Measurements from ENCODE around the gene SNAP47.

Gene SNAP47

DNA sequence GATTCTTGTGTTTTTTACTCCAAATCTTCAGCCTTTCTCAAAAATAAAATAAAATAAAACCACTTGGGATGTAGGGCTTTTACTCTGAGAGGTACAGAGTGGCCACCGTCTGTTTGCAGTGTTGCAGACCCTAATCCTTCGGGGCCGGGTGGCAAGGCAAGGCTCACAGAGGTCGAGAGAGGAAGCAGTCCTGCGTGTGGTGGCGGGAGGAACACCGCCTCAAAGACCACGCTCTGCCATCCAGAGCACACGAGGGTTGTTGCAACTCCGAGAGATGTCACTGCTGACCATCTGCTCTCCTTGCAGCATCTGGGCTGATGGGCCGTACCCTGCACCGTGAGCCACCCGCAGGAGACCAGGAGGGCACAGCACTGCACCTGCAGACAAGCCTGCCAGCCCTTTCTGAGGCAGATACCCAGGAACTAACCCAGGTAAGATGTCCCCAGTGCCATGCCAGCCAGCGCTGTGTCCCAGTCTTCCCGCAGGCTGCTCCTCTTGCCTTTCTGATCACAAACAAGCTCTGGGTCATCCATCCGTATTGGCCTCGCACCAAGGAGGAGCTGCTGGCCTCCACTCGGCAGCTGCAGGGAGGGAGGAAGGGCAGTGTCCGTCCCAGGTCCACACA lies 31.5 kb downstream of the SNAP47 start:
- in situ Hi-C loops (cut with MboI; ENCODE audit: low sequenced_read_pairs): loop anchor here (25.0 kb wide), 1 partner anchor 196 kb away; no protein-coding TSS in a partner anchor

DNA sequence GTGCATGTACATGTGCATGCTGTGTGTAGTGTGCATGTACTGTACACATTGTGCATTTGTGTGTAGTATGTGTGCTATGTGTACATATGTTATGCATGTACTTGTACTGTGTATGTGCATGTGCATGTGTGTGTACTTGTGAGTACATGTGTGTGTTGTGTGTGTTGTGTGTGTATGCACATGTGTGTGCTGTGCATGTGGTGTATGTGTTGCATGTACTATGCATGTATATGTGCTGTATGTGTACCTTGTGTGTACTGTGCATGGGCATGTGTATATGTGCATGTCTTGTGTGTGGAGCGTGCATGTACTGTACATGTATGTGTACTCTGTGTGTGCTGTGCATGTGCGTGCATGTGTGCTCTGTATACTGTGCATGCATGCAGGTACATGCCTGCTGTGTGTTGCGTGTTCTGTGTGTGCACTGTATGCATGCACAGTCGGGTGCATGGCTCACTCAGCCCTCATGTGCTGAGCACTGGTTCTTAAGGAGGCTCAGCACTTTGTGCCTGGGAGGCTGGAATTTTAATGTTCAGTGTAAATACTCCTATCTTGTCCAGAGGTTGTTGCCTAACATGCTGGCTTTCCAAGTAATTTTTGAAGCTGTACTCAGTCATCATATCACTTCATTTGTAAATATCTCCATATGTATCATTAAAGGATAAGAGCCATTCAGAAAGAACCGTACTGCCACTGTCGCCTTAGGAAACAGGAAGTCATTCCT lies 32.3 kb downstream of the SNAP47 start:
- in situ Hi-C loops (cut with MboI; ENCODE audit: low sequenced_read_pairs): loop anchor here (25.0 kb wide), 1 partner anchor 195 kb away; no protein-coding TSS in a partner anchor

DNA sequence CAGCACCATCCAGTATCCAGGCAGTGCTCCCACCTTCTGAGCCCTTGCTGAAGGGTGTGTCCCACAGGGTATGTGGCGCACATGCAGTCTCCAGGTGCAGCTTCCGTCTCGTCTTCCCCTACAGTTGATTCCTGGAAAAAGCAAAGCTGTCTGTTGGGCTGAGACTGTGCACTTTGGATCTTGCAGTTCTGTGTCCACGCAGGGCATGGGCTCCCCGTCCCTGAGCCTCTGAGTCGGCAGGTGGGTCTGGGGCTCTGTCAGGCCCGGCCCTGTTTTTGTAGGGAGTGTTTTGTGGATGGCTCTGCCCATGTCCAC lies 32.8 kb downstream of the SNAP47 start:
- in situ Hi-C loops (cut with MboI; ENCODE audit: low sequenced_read_pairs): loop anchor here (25.0 kb wide), 1 partner anchor 194 kb away; no protein-coding TSS in a partner anchor

DNA sequence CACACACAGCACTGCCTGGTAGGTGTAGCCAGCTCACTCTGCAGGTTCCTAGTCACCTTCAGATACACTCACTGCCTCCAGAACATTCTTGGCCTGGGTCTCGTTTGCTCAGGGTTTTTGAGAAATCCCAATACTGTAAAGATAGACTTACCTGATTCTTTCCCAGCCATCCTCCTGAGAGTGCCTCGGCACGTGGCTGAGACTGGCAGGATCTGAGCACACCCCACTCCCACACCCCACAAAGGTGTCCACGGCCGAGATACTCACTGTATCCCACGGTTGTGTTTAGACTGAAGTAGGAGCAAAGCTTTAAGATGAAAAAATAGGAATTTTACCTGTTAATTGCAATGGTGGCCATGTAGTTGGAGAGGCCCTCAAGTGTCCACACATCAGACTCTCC lies 33.4 kb downstream of the SNAP47 start:
- in situ Hi-C loops (cut with MboI; ENCODE audit: low sequenced_read_pairs): loop anchor here (25.0 kb wide), 1 partner anchor 194 kb away; no protein-coding TSS in a partner anchor

DNA sequence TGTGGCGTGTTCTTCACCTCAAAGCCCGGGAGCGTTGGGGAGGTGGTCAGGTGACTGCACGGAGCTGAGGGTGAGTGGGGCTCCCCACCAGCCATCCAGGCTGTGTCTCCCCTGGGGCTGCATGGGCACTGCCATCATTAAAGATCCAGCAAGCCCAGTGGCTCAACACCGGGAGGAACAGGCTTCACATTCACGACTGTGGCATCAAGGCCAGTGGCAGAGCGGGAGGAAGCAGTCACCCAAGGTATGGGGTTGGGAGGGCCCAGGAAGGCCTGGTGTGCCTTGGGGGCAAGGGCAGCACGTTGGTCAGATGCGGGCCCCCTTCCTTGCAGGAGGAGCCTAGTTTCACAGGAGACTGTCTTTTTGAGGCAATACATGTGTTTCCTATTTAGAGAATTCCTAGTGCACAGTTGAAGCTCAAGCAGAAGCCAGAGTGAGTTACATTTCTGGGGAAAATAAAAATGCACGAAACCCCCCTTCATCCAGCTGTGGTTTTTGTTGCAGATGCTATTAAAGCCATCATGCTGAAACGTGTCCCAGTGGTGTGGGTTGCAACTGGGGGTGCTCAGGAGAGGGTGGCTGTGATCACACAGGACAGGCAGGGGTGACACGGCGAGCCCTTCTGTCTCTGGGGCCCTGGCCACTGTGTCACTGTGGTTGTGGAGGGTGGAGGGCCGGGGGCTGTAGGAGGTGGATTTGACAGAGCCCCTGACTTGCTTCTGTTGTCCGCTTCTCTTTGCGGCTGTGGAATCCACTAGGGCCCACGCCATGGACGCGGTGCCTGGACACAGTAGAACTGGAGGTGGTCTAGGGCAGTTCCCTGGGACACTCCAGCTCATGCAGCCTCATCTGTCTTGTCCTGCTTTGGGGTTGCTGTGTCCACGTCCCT lies 34.1 kb downstream of the SNAP47 start:
- in situ Hi-C loops (cut with MboI; ENCODE audit: low sequenced_read_pairs): loop anchor here (25.0 kb wide), 1 partner anchor 193 kb away; no protein-coding TSS in a partner anchor

DNA sequence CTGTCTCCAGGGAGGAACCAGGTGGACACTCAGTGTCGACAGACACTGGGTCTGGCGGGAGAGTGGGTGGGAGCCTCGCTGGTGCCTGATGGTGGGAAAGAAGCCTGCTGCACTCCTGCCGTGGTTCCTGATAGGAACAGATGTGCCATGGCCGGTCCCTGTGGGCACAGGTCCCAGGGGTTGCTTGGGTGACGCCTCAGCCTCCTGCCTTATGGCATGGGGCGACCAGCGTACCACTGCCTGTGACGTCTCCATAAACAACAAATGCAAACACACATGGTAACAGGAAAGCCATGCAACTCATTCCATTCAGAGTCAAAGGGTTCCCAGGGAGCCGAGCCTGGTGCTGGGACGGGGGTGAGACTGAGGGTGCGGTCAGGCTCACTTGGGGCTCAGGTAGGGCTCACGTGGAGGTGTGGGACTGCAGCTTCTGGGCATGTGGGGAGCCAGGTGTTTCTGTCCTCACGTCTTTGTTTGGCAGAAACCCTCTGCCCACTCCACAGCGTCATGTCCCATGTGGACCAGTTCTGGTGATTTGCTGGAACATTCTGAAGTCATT lies 34.8 kb downstream of the SNAP47 start:
- in situ Hi-C loops (cut with MboI; ENCODE audit: low sequenced_read_pairs): loop anchor here (25.0 kb wide), 1 partner anchor 192 kb away; no protein-coding TSS in a partner anchor

DNA sequence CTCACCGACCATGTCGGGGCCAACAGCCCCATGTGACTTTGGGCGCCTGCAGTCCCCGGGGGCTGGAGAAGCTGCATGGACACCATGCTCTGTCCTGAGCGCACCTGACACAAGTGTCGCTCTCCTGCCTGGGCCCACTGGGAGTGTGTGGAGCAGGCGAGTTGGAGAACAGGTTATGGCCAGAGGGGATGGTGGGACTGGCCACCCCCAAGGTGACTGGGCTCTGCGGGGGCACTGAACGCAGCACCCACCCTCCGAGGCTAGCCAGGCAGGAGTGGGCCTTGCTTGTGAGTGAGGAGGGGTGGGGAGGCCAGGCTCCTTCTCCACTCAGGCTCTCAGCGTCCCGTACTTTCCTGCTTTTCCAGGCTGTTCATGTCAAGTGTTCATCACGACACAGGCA lies 35.6 kb downstream of the SNAP47 start:
- in situ Hi-C loops (cut with MboI; ENCODE audit: low sequenced_read_pairs): loop anchor here (25.0 kb wide), 1 partner anchor 191 kb away; no protein-coding TSS in a partner anchor

DNA sequence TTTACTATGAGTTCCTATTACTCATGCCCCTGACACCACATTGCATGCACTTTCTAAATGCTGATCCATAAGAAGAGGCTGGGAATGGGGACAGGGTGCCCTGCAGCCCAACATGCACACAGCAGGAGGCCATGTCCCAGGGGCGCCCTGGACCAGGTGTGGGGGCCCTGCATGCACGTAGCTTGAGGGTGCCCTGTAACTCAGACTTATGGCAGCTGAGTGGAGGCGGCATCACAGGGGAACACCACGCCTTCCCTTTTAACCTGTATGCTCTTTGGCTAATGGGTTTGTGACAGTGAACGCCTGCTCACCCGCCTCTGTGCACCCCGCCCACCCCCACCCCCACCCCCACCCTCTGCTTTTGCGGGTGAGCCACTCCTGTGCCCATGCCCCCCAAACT lies 36.1 kb downstream of the SNAP47 start:
- in situ Hi-C loops (cut with MboI; ENCODE audit: low sequenced_read_pairs): loop anchor here (25.0 kb wide), 1 partner anchor 191 kb away; no protein-coding TSS in a partner anchor

DNA sequence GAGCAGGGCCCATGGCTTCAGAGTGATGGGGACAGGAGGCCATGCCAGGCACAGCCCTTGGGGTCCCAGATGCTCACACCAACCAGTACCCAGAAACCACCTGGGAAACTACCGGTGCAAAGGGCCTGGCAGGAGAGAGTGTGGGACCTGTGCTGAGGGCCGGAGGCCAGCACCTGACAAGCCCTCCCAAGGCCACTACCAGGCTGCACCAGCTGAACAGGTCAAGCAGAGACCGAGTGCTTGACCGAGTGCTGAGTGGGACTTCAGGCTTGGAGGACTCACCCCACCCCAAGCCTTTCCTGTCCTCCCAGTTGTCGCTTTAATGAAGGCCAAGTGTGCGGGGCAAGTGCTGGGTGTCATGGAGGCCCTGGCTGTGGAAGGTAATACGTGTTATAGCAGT lies 36.5 kb downstream of the SNAP47 start:
- in situ Hi-C loops (cut with MboI; ENCODE audit: low sequenced_read_pairs): loop anchor here (25.0 kb wide), 1 partner anchor 191 kb away; no protein-coding TSS in a partner anchor

DNA sequence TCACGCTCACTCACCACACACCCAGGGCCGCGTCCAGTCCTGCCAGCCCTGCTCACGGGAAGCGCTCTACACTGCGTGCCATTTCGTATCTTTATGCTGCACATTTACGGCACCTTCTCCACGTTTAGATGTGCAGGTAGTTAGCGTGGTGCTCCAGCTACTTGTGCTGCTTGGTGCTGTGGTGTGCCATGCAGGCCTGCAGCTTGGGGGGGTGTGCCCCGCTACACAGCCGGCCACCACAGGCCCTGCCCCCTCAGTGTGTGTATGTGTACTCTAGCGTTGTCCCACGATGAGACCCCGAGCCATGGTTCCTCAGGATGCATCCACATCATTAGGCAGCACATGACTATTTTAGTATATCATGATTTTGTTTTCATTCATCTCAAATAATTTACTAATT lies 38.3 kb downstream of the SNAP47 start:
- in situ Hi-C loops (cut with MboI; ENCODE audit: low sequenced_read_pairs): loop anchor here (25.0 kb wide), 1 partner anchor 189 kb away; no protein-coding TSS in a partner anchor

DNA sequence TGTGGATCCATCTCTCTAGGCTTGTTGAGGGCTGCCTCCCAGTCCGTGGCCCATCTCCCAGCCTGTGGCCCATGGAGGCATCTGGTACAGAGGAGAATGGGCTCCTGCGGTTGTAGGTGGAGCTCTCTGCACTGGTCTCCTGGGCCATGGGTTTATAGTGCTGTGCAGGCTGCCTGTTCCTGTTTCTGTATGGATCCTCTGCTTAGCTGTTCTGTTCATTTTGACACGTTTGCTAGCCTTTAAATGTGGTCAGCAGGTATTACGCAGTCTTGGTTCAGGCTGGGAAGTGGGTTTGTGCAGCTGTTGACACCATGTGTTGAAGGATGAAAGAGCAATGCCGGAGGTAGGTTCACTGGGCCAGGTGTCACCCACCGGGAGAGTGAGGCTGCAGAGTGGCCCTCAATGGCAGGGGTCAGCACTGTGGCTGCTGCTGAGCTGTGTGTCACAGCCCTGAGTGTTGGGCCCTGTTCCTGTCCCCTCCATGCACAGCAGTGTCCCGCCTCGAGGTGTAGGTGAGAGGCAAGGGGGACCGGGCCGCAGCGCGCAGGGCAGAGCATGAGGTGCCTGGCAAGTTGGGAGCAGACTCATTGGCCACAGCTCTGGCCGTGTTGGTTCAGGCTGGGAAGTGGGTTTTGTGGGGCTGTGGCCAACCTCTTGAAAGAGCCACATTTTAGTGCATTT lies 39.0 kb downstream of the SNAP47 start:
- in situ Hi-C loops (cut with MboI; ENCODE audit: low sequenced_read_pairs): loop anchor here (25.0 kb wide), 1 partner anchor 188 kb away; no protein-coding TSS in a partner anchor

DNA sequence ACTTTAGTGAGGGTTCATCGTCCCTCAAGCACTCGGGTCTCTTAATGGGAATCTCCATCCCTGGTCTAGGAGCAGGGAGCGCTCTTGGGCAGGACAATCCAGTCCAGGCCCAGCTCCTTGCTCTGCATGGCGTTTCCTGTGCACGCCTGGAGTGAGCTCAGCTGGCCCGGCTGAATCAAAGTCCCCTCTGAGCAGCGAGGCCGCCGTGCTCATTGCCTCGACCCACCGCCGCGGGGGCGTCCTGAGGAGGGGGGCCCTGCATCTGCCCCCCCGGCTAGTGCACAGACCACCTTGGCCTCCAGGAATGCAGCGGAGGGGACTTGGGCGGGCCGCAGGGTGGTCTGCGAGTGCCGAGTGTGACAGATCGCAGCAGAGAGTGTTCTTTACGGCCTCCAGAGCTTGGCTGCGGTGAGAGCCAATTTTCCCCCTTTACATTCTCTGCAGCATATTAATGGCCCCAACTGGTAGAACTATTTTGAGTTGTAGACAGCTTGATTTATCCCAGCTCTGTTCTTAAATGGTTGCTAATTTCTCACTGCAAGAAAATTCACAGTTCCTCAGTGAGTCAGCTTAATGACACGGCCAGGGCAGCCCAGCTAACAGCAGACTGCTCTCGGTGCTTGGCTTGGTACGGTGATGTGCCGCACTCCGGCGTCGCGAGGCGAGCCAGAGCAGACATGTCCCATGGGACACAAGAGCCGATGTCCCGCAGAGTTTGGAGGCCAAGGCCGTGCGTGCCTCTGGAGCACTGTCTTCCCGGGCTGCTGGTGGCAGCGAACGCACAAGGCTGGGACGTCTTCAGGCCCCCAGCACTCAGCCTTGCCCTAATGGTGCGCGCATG lies 39.8 kb downstream of the SNAP47 start:
- in situ Hi-C loops (cut with MboI; ENCODE audit: low sequenced_read_pairs): loop anchor here (25.0 kb wide), 1 partner anchor 187 kb away; no protein-coding TSS in a partner anchor

DNA sequence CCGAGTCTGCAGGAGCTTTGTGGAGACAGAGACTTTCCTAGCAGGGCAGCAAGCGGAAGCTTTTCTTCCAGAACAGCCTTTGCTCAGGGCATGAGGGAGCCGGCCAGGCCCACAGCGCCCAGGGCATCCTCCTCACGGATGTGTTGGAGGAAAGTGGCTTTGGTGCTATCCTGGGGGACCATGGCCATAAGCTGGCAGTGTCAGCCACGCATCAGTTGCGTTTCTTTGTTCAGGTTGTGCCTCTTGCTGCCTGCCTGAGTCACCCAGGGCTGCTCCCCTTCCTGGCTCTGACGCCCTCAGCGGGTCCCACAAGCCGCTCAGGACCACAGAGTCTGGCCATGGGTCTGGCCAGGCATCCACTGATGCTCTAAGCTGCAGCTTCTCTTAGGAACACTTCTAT lies 40.6 kb downstream of the SNAP47 start:
- in situ Hi-C loops (cut with MboI; ENCODE audit: low sequenced_read_pairs): no loop called here

DNA sequence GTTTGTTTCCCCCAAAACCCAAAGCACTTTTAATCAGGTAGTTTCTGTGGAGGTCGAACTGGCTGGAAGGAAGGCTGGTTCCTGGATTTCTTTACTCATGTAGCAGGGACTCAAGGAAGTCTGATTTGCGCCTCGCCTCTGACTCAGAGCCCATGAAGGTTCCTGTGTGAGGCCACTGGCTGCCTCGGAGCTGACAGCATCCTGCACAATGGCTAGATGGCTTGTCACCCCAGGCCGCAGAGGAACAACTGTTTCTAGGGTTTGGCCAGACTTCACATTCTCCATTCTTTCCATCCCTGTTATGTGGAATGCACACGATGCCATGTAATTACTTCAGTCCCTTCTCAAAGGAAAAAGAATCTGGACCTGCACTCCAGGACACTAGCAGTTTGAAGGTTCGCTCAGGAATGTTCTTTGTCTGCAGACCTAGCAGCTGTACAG lies 41.1 kb downstream of the SNAP47 start:
- in situ Hi-C loops (cut with MboI; ENCODE audit: low sequenced_read_pairs): no loop called here

DNA sequence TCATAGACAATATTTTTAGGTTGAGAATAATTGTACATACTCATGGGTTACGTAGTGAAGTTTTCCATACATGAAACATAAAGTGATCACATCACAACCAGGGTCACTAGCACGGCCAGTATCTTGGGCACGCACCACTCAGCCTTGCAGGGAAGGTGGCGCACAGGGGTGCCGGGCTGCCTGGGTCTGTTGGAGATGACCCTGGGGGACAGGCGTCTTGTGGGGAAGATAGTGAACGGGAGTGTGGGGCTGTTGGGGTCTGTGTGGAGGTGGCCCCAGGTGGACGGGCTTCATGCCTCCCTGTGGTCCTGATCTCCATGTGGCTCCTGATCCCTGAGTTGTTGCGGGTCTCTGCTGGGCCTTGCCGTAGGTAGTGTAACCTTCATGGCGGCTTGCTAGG lies 41.9 kb downstream of the SNAP47 start:
- in situ Hi-C loops (cut with MboI; ENCODE audit: low sequenced_read_pairs): no loop called here

DNA sequence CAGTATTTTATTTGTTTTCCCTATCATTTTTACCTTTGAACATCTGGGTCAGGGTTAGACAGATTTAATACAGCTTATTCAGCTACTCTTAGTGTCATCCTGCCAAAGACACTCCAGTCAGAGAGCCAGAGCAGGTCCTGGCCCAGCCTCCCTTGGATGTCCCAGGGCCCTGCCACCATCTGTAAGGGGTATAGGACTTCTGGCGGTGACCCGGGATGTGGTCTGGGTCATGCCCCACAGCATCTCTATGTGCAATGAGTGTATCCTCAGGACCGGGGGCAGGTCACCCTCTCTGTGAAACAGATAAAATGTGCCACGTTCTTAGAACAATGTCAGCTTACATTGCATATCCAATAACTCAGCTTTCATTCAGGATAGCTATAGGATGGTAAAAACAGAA lies 42.4 kb downstream of the SNAP47 start:
- in situ Hi-C loops (cut with MboI; ENCODE audit: low sequenced_read_pairs): no loop called here

DNA sequence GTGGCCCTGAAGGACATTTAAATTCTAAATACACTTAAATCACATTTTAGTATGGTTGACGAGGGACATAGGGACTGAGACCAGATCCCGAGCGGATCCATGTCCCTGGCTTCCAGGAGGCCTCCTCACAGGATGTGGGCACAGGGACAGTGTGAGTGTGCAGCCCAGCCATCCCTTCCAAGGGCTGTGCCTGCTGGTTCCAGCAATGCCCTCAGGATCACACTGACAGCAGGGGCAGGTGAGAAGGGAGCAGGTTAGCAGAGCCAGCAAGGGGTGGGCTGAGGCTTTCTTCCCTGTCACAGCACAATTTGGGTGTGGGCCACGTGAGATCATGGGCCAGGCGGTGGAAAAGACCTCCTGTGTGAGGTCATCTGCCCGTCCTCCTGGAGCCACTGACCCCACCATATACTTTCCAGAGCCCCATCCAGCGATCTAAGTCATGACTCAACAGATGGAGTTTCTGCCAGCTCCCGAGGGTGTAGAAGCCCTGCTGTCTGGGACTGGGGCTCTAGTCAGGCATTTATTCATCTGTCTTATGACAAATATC lies 43.2 kb downstream of the SNAP47 start:
- in situ Hi-C loops (cut with MboI; ENCODE audit: low sequenced_read_pairs): no loop called here

DNA sequence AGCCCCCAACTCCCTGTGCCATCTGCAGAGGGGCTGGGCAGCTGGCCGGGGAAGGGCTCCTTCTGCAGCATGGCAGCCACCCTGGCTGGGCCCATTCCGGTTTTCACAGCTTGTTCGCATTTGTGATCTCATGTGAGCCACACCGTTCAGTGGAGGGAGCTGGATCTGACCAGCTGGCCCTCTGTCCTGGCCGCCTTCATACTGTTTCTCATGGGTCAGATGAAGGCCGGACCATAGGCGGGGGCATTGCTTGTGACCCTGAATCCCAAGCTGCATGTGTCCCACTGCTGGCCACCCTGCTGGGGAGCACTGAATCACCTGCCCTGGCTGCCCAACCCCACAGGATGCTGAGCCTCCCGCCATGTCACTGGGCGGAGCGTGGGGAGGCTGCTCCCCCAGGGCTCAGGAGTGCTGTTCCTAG lies 43.8 kb downstream of the SNAP47 start:
- in situ Hi-C loops (cut with MboI; ENCODE audit: low sequenced_read_pairs): no loop called here

DNA sequence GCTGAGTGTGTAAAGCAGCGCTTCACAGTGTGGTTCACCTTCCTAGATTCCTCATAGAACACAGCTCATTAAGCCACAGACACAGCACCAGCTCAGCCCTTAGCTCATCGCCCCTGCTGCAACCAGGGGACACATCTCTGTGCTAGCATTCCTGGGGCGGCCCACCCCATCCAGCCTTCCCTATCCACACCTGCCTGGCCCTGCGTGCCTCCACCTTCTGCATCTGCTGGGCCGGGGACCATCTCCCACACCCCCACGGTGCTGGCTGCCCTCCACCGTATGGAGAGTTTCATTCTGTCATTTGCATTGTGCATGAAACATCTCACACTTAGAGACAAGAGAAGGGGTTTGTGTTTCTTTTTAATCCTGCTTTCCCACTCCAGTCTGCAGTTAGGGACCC lies 44.5 kb downstream of the SNAP47 start:
- in situ Hi-C loops (cut with MboI; ENCODE audit: low sequenced_read_pairs): no loop called here
